Tongue (tissue), 1 donor: ENCODE results near the gene NDUFA3. TPM values are rescaled to one million over a fixed set of nuclear protein-coding genes. Genes with fewer than 3 reads are reported as not detected.

Experiments
- total RNA-seq: library from RNA; depleted of rRNA; stranded (reverse); fragments of >200 nt; gene quantifications from one replicate; pipeline ENCODE4 v1.2.3, GENCODE V29; 2014

The NDUFA3 gene
- total RNA-seq, 1 donor from 2014 or later, result 2.2 TPM

Other genes starting within 250 kb of the NDUFA3 start
- 38.7 TPM for gene MYADM, start 235.0 kb upstream of the NDUFA3 start, total RNA-seq
- gene PRKCG, start 220.7 kb upstream of the NDUFA3 start, total RNA-seq, result not detected
- not detected for gene CACNG7, start 193.6 kb upstream of the NDUFA3 start, total RNA-seq
- 0.10 TPM for gene CACNG8, start 139.9 kb upstream of the NDUFA3 start, total RNA-seq
- gene CACNG6, start 111.2 kb upstream of the NDUFA3 start, total RNA-seq, result 22.2 TPM
- not detected for gene VSTM1, start 39.0 kb upstream of the NDUFA3 start, total RNA-seq
- not detected for gene TARM1, start 21.5 kb upstream of the NDUFA3 start, total RNA-seq
- gene OSCAR, start 2.1 kb upstream of the NDUFA3 start, total RNA-seq, result 1.5 TPM
- gene TFPT, start 12.8 kb downstream of the NDUFA3 start, total RNA-seq, result 8.7 TPM
- 44.9 TPM for gene PRPF31, start 12.9 kb downstream of the NDUFA3 start, total RNA-seq
- gene CNOT3, start 34.9 kb downstream of the NDUFA3 start, total RNA-seq, result 16.3 TPM
- gene LENG1, start 56.9 kb downstream of the NDUFA3 start, total RNA-seq, result 7.5 TPM
- gene TMC4, start 70.3 kb downstream of the NDUFA3 start, total RNA-seq, result 4.3 TPM
- 12.0 TPM for gene MBOAT7, start 86.7 kb downstream of the NDUFA3 start, total RNA-seq
- 46.5 TPM for gene TSEN34, start 88.5 kb downstream of the NDUFA3 start, total RNA-seq
- gene RPS9, start 98.0 kb downstream of the NDUFA3 start, total RNA-seq, result 1,569 TPM
- gene LILRB3, start 120.2 kb downstream of the NDUFA3 start, total RNA-seq, result 3.0 TPM
- gene LILRA6, start 139.9 kb downstream of the NDUFA3 start, total RNA-seq, result not detected
- gene LILRB5, start 154.4 kb downstream of the NDUFA3 start, total RNA-seq, result 4.1 TPM
- 0.72 TPM for gene LILRB2, start 178.3 kb downstream of the NDUFA3 start, total RNA-seq
- not detected for gene LILRA5, start 210.3 kb downstream of the NDUFA3 start, total RNA-seq
- gene LILRA4, start 236.3 kb downstream of the NDUFA3 start, total RNA-seq, result not detected